GM18870 (cell line): Measurements from ENCODE around the gene TRIM54.

ENCODE experiments used
- ATAC-seq: cut with Tn5 transposase; IDR thresholded peaks from one replicate; pipeline ENCODE4 v1.9.1; 2021; ENCODE audit warnings: moderate library complexity; ENCODE audit not compliant: unreplicated experiment

The TRIM54 gene, protein sequence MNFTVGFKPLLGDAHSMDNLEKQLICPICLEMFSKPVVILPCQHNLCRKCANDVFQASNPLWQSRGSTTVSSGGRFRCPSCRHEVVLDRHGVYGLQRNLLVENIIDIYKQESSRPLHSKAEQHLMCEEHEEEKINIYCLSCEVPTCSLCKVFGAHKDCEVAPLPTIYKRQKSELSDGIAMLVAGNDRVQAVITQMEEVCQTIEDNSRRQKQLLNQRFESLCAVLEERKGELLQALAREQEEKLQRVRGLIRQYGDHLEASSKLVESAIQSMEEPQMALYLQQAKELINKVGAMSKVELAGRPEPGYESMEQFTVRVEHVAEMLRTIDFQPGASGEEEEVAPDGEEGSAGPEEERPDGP

DNA sequence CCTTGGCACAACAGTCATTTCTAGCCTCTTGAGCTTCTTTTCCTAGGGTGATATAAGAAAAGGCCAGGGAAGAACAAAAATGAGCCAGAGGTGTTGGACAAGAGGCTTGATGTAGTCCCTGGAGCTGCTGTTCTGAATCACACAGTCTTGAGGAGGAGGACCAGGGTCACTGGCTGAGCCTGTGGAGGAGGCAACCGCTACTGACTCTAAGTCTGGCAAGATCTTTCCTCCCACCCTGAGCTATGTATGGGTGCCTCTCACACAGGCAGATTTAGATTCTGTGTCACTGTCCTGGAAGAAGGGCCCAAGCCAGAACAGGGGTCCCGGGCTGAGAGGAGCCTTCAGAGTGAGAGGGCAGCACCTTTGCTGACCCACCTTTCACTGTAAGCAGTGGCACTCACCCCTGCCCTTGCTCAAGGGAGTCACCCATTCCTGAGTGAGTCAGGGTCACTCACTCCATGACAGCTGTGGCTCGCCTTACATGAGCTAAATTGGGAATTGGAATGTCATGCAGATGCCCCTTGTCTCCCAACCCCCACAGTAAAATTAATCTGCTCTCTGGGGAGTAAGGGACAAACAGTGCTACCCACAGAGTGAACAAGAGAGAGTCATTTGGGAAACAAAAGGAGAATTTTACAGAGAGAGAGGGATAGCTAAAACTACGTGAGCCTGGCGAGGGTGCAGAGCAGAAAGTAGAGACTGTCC is at the start of gene TRIM54:
Gene TRIM54, plus strand, starts transcription at position 575 of the 705 bp plus-strand sequence. CDS start 303 bp downstream, outside the sequence.
- no peak for ATAC-seq

DNA sequence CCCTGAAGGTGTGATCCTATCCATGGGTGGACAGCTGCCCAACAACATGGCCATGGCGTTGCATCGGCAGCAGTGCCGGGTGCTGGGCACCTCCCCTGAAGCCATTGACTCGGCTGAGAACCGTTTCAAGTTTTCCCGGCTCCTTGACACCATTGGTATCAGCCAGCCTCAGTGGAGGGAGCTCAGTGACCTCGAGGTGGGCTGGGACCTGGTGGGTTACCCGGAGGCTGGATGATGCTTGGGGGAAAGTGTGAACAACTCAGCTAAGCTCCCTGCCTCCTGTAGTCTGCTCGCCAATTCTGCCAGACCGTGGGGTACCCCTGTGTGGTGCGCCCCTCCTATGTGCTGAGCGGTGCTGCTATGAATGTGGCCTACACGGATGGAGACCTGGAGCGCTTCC is 48.9 kb upstream of the TRIM54 start:
- ATAC-seq = no peak

DNA sequence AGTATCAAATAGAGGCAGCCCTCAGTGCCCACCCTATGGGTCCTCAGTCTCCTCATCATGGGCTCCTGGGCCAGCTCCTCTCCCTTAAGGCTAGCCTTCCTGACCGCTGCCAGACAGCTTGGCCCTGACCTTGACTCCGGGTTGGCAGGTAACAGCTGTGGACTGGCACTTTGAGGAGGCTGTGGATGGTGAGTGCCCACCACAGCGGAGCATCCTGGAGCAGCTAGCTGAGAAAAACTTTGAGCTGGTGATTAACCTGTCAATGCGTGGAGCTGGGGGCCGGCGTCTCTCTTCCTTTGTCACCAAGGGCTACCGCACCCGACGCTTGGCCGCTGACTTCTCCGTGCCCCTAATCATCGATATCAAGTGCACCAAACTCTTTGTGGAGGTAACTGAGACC is 46.1 kb upstream of the TRIM54 start:
- no peak for ATAC-seq

DNA sequence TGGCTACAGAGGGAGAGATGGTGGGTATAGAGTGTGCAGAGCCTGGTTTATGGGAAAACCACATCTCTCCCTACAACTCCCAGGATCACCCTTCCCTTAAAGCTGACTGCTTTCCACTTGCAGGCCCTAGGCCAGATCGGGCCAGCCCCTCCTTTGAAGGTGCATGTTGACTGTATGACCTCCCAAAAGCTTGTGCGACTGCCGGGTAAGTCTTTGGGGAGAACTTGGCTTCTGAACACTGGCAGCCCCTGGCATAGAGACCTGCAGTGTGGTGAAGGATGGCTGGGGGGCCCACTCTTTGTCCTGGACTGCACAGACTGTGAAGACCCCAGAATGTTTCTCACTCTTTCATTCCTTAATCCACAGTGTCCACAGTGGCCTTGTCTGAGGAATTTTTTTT is 45.6 kb upstream of the TRIM54 start:
- ATAC-seq = no peak

DNA sequence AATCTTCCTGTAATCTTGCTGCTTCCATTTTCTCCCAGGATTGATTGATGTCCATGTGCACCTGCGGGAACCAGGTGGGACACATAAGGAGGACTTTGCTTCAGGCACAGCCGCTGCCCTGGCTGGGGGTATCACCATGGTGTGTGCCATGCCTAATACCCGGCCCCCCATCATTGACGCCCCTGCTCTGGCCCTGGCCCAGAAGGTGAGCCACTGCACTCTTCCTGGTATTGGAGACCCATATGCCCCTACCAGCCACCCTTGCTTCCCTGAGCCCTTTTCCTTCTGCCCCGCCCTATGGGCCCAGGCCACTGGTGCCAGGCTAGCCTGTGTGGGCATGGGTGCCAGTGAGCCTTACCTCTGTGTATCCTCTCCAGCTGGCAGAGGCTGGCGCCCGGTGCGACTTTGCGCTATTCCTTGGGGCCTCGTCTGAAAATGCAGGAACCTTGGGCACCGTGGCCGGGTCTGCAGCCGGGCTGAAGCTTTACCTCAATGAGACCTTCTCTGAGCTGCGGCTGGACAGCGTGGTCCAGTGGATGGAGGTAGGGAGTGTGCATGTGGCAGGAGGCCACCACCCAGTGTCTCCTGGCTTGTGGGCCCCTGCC is 44.8 kb upstream of the TRIM54 start:
- no peak for ATAC-seq

DNA sequence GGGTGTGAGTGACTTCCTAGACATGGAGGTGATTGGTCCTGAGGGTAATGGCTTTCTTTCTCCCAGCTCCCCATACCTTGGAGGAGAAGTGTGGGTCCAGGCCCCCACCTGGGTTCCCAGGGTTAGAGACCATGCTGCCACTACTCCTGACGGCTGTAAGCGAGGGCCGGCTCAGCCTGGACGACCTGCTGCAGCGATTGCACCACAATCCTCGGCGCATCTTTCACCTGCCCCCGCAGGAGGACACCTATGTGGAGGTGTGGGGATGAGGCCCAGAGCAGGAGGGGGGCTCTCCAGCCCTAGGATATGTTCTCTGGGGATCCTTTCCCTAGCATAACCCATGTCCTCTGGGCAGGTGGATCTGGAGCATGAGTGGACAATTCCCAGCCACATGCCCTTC is 43.3 kb upstream of the TRIM54 start:
- ATAC-seq = no peak

DNA sequence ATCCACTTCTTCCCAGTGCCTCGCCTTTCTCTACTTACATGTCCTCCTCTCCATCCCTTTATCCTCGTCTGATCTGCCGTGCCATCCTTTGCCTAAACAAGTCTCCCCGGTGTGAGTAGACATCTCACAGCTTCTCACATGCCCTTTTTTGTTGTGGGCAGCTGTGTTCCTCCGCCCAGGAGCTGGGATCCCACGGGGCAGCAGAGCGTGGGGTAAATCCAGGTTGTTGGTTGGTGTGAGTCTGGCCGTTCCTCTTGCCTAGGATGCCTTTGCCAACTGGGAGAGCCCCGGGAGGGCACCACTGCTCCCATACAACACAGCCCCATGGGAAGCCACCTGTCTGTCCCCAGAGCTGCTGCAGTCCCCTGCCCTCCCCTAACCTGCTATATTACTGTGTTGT is 41.8 kb upstream of the TRIM54 start:
- no peak for ATAC-seq

DNA sequence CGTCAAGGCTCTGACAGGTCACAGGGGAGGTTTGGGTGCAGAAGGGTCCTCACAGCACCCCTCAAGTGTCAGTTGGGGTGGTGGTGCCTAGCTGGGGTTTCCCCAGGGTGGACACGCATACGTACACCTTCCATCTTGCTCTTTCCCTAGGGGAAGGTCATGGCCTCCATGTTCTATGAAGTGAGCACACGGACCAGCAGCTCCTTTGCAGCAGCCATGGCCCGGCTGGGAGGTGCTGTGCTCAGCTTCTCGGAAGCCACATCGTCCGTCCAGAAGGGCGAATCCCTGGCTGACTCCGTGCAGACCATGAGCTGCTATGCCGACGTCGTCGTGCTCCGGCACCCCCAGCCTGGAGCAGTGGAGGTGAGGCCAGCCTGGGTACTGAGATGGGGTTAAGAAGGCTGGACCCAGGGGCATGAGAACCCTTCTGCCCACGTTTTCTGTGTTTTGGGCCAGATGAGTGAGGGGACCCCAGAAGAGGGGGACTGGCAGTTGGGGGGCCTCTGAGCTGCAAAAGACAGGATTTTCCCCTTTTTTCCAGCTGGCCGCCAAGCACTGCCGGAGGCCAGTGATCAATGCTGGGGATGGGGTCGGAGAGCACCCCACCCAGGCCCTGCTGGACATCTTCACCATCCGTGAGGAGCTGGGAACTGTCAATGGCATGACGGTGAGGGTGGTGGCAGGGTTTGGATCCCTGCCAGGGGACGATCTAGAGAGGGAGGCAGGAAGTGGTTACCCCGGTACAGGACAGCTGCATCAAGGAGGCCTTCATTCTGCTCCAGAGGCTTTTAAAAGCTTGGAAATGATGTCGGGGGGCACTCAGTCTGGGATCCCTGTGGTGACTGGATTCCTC is 40.2 kb upstream of the TRIM54 start:
- no peak for ATAC-seq

DNA sequence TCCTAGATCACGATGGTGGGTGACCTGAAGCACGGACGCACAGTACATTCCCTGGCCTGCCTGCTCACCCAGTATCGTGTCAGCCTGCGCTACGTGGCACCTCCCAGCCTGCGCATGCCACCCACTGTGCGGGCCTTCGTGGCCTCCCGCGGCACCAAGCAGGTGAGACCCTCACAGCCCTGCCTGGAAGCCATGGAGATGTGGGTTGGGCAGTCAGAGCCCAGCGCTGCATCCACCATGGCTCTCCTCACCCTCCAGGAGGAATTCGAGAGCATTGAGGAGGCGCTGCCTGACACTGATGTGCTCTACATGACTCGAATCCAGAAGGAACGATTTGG is 39.6 kb upstream of the TRIM54 start:
- ATAC-seq = no peak

DNA sequence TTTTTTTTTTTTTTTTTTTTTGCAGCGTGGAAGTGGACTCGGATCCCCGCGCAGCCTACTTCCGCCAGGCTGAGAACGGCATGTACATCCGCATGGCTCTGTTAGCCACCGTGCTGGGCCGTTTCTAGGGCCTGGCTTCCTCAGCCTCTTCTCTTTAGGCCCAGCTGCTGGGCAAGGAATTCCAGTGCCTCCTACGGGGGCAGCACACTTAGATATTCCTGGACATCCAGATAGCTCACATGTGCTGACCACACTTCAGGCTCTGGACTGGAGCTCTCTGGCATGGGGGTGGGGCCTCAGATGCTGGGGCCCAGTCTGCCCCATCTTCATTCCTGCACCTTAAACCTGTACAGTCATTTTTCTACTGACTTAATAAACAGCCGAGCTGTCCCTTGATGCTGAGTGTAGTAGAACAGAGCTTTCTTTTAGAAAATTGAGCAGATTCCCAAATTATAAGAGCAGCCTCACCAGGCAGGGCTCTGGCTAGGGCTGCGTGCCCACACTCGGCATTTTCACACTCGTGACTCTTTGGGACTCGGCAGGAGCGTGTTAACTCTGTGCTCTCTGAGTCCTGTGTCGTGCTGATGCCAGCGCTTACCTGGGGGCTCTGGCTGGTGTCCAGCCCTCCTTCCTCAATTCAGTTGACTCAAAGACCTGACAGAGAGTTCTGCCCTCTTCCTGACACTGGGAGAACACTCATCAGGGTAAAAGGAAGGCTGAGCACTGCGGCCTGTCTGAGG is 38.7 kb upstream of the TRIM54 start:
- ATAC-seq = no peak

DNA sequence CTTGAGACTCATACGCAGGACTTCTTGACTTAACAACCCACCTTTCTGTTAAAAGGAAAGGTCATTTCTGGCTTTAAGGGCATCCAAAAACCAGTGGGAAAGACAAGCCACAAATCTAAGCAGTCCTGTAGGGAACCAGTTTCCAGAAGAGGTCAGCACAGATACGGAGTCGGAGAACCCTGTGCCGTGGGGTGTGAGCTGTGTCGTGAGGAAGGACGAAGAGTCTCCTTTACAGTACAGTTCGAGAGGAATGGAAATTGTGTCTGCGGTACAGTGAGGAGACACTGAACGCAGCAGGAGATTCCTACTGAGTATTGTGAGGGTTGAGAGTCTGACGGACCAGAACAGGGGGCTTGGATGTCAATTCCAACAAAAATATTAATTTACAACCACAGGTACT is 37.1 kb upstream of the TRIM54 start:
- no peak for ATAC-seq

DNA sequence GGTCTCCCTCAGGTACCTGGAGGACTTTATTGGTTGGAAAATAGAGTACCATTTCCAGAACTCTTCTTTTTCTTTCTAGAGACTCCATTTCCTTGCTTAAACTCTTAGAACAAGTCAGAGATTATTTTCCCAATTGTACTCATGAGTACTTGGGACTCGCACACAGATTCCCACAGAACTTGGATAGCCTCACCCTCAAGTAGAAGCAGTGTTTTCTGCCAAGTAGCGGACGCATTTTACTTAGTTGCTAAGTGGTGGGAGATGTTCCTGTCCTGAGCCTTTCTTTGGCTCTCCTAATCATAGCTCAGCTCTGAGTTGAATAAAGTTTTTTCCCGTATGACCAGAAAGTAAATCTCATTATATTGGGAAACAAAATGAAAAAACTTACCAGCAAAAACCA is 36.6 kb upstream of the TRIM54 start:
- ATAC-seq = no peak

DNA sequence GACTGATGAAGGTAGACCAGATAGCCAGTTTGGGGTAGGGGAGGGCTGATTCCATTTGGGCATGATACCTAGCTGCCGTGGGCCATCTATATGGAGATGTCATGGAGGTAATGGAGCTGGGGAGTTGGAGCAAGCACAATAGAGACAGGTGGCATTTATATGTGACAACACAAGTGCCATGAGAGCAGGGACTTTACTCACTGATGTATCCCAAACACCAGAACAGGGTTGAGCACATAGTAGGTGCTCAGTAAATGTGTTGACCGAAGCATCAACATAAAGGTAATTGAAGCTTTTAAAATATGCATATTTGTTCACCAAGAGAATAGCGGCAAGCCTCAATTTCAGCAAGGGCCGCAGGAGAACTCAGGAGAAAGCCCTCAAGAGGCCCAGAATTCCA is 34.3 kb upstream of the TRIM54 start:
- no peak for ATAC-seq

DNA sequence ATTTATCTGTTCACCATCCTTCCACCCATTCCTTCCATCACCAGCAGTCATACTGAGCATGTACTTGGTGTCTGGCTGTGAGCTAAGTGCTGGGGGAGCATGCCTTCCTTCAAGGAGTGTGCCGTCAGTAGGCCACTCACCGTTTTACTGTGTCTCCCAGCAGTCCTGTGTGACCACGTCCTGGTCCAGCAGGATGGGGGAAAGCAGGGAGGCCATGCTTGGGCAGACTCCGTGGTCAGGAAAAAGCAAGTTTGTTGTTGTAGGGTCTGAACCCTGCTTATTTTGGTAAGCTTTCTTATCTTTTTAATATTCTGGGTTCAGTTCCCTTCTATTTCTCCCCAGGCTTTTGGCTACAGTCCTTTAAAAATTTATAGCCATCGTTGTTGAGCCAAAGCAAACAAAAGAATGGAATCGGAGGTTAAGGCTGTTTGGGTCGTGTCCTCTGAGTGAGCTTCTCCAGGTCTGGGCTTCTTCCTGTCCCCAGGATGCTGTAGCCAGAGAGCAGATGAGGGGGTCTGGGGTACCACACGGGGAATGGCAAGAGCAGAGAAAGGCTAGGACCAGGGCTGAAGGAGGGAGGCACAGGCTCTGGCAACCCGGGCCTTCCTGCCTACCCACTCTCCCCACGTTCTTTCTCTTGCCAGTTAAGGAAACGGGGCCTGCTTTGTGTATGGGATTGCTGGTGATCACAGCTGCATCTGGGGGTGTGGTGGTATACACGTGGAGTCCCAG is 32.9 kb upstream of the TRIM54 start:
- no peak for ATAC-seq

DNA sequence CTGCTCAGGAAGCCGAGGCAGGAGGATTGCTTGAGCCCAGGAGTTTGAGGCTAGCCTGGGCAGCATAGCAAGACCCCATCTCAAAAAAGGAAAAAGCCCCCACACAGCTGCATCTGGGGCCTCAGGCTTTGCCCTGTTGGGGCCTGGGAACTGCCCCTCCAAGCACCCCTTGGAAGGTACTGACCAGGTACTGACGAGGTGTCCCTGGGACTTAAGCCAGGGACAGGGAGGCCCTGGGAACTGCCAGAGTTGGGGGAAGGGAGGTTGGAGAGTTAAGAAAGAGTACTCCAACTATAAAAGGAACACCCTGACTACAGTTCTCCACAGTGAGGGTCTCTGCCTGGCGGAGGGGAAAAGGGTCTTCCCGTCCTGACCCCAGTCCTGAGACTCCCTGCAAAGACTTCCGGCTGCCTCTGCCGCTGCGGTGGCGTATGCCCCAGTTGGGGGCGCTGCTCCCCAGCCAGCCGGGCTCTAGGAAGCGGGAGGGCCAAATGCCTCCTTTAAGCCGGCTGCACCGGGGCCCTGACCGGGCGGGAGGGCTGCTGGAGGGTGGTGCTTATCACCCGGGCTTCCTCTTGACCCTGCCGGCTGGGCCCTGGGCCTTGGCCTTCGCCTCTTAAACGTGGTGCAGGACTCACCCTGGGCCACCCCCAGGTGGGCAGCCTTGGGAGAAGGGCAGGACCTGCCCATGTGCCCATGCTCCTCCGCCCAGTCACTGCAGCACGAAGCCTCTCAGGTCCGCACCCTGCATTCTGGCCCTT is 32.2 kb upstream of the TRIM54 start:
- ATAC-seq = no peak

DNA sequence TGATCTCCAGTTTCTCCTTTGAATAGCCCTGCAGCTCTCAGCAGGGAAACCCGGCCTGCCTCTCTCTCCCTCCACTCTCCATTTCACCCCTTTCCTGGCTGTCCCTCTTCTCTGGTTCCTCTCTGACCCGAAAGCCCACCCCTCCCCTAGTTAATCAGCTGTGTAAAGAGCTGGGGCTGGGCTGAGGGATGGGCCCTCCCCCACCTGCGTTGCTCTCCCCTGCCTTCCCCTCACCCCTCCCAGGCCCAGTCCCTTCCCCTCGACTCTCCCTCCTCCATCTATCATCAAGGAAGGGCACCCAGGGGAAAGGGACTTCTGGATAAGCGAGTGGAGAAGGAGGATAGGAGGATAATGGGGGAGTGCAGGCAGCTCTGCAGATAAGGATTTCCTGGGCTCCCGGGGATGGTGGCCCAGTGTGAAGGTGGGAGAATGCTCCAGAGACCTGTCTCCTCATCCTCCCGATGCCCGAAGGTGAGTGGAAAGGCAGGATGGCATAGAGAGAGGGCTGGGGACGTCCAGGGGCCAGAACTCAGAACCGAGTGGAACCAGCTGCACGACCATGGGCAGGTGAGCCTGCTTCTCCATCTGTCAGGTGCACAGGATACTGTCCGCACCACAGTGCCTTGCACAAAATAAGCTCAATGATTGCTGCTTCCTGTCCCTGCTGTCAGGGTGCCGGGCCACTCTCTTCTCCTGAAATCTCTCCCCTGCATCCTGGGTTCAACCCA is 31.4 kb upstream of the TRIM54 start:
- ATAC-seq = no peak

DNA sequence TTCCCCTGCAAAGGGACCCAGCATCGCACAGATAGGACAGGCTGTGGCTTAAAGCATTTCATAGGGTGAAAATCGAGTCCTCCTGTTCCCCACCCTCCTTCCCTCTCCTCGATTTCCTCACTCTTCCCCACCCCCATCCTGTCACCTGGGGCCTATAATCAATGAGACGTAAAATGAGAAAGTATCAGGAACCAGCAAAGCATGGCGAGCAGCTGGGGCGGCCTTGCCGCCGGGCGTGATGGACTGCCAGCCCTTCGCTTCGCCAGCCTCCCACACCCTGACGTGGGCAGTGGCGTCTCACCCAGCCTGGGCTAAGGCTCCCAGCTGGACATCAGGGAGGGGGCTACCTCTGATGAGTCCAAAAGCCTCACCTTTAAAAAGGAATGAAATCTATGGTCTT is 30.5 kb upstream of the TRIM54 start:
- no peak for ATAC-seq

DNA sequence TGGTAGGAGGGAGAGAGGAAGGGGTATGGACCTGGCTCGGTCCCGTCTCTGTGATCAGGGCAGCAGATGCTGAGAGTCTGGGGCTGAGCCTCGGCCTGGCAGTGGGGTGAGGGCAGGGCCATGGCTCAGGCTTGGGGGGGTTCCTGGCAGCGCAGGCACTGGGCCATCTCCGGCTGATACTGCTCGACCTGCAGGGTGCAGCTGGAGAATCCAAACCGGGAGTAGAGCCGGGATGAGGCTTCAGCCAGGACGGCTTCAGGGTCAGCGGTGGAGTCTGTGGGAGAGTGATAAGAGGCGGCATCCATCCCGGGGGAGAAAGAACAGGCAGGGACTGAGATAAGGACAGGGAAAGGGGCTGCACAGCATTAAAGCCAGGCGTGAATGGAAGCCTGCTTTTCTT is 27.0 kb upstream of the TRIM54 start:
- ATAC-seq = no peak

DNA sequence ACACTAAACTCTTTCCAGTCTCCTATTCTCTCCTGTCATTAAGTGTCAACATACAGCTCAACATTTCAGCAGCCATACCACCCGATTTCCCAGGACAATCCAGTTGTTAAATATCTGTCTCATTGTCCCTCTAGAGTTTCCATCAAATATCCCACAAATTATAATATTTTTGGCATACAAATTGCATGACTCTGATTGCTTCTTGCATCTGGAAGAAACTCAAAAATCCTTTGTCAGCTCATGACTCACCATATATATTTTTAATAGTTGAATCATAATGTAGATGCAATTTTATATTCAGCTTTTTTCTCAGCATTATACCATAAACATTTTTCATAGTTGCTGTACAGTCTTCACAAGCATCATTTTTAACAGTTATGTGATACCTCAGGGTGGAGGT is 26.6 kb upstream of the TRIM54 start:
- ATAC-seq = no peak
